ENCODE data around the gene C1orf141.

- TF ChIP-seq CTCF (IDR thresholded peaks at IDR 0.05) (no peak), POLR2AphosphoS5 (IDR thresholded peaks at IDR 0.05) (no peak), POLR2A (IDR thresholded peaks at IDR 0.05; ENCODE audit: low read depth) (no peak), EP300 (IDR thresholded peaks at IDR 0.05) (no peak)
Observed at GRCh38 chr1:67043366-67043765, 91.4 kb downstream of the C1orf141 start.
